D721Med (cell line): ENCODE results near the gene TBL1X.

Source experiments
- DNase-seq: peaks from one replicate; pipeline ENCODE4 v3.0.0; 2011; ENCODE audit warnings: low spot score; ENCODE audit not compliant: insufficient read length
- FAIRE-seq: peaks from 2 replicates; lab custom pipeline; 2011; peaks lifted over from hg19 to GRCh38; lab: Jason Lieb, UNC
- TF ChIP-seq, protein P1 (sequence below): IDR thresholded peaks from 2 replicates; pipeline ENCODE4 v1.5.1; 2012; ENCODE audit warnings: mild to moderate bottlenecking, control low read depth; ENCODE audit not compliant: insufficient read depth; ENCODE audit errors: missing control alignments

The TBL1X gene

DNA sequence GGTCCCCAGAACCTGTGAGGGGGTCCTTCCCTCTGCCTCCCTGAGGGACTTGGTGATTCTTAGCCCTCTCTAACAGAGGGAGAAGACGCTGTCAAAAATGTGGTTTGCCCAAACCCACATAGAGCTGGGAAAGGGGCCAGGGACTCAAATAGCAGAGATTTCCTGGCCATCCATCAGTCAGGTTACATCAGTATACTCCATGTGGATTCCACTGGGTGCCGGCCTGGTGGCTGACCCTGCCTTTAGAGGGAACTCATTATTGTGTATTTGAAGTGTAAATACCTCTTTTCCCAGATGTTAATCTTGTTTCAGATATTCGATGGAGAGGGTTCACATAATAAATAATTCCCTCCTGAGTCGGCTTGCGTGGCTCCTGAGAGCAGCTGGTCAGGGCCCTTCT is 130.3 kb downstream of the TBL1X start:
- DNase-seq = no peak
- no peak for FAIRE-seq
- TF ChIP-seq, protein P1, sequence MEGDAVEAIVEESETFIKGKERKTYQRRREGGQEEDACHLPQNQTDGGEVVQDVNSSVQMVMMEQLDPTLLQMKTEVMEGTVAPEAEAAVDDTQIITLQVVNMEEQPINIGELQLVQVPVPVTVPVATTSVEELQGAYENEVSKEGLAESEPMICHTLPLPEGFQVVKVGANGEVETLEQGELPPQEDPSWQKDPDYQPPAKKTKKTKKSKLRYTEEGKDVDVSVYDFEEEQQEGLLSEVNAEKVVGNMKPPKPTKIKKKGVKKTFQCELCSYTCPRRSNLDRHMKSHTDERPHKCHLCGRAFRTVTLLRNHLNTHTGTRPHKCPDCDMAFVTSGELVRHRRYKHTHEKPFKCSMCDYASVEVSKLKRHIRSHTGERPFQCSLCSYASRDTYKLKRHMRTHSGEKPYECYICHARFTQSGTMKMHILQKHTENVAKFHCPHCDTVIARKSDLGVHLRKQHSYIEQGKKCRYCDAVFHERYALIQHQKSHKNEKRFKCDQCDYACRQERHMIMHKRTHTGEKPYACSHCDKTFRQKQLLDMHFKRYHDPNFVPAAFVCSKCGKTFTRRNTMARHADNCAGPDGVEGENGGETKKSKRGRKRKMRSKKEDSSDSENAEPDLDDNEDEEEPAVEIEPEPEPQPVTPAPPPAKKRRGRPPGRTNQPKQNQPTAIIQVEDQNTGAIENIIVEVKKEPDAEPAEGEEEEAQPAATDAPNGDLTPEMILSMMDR = no peak

DNA sequence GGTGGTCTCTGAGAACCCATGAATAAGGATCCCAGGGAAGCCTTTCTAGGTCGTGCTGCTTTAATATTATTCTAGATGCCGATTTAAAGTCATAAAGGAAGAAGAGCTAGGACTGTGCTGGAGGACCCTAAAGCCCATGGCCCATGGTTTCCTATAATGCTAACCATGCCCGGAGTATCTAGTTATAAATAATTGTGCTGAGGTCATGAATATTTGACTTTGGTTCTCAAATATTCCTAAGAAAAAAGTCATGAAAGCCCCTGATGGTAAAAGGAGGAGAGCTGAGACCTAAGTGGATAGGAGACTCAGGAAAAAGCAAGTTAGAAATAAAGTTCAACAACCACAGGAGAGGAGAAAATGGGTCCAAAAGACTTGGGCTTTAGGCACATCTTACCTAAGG is 132.0 kb downstream of the TBL1X start:
- DNase-seq = no peak
- no peak for FAIRE-seq
- TF ChIP-seq, protein P1 = no peak

DNA sequence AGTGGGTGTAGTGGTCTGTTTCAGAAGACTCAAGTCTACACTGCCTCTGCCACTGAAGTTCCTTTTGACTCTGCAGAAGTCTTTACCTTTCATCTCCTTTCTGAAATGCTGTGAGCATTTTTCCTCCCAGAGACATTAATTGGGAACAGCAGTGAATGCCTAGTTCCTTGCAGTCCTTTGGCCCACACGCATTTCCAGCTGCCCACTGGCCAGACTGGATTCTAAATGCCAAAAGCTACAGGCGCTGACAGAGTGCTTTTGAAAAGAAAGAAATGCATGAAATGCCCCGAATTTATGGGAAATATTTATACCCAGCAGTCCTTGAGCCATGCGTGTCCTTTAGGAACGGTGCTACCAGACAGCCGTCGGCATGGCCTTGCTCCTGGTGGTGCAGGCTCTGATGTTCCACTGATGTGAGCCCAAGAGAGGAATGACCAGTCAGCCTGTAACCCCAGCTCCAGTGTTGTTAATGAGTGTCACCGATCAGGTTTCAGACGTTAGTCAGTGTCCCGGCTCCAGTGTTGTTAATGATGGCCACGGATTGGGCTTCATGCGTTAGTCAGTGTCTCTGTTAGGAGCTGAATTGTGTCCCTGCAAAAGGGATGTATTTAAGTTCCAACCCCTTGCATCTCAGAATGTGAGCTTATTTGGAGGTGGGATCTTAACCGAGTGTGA is 132.6 kb downstream of the TBL1X start:
- DNase-seq (no peak), FAIRE-seq (no peak)
- TF ChIP-seq, protein P1 = no peak

DNA sequence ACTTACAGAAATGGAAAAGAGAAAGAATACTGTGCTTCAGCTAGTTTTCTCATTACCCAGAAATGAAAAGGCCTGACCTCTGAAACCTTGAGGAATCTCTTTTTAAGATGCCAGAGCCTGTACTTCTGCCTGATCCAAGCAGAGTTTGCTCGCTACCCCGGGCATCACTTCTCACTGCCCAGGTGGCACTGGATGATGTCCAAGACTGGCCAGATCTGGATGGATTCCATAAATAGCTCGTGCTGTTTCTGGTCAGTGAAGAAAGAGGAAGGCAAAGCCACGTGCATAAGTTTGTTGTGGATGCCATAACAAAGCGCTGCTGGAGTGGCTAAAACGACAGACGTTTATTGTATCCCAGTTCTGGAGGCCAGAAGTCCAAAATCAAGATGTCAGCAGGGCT is 133.5 kb downstream of the TBL1X start:
- no peak for FAIRE-seq
- TF ChIP-seq, protein P1 = no peak

DNA sequence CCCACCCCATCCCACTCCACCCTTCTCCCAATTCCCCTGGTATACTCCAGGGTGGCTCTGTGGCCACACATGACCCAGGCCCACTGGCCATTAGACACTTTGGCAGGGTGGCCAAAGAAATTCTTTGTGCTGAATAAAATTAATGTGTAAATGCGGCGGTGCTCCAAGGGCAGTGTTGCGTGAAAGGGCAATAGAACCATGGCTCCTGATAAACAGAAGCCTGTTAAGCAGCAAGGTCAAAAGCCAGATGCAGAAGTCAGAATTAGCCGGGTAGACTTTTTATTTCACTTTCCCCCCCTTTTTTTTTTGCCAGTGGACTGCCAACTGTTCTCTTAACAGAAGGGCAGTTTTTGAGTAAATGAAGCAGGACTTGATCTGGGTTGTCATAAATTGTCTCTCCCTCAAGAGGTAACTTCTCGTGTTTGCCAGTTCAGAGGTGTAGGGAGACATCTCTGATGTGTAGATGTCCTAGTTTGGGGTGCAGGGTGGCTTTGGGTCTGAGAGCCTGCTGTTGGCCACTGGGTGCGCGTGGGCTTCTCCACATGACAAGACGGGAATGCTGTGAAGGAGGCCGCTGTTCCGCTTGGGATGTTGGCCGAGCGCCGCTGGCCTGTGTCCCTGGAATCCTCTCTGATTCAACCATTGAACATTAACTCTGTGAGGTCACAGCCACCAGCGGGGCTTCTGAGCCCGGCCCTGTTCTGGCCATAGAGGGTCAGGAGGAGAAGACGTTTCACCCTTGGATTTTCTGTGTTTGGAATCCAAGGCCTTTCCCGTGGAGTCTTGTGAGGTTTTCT is 139.5 kb downstream of the TBL1X start:
- no peak for FAIRE-seq
- DNase-seq = no peak
- TF ChIP-seq, protein P1 = no peak

More for the DNA sequence above, 133.5 kb downstream of the TBL1X start:
- no peak for DNase-seq

DNA sequence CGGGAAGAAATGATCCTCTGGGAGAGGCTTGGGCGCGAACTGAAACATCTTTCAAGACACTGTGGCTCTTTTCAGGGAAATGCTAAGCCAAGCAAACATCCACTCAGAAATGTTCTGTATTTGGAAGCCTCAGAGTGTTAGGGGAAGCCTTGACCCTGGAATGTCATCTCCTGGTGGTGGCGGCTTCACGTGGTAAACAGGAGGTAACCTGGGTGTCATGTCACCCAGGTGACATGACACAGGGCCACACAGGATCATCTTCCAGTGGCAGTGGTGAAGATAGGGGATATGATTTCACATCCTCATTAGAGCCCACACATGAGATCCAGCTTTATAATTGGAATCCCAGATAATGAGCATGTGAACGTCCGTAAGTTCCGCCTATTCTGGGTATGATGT is 140.0 kb downstream of the TBL1X start:
- TF ChIP-seq, protein P1 = no peak
- no peak for FAIRE-seq
- no peak for DNase-seq

DNA sequence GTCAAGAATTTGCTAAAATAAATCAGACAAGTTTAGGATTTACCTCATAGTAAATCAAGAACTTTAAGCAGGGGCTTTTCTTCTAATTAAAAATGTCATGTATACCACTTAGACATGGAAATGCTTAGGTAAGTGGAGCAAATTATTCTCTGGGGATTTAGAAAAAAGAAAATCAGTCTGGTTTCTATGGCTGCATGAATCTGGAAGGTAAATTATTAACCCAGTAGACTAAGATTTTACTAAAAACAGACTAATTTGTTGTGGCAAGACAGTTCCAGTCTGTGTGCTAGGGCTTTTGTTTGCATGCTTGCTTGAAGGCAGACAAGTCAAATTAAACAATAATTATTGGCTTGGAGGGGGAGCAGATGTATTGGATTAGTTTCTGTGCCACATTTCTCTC is 140.6 kb downstream of the TBL1X start:
- DNase-seq (no peak), FAIRE-seq (no peak)
- TF ChIP-seq, protein P1 = no peak
